ENCODE measurements around the gene RNFT2.
"Not testable (repeated sequence)": the region's sequence is repeated elsewhere in the genome, so short reads cannot be mapped to it uniquely, and the experiment has no call there.

RNFT2 gene

DNA sequence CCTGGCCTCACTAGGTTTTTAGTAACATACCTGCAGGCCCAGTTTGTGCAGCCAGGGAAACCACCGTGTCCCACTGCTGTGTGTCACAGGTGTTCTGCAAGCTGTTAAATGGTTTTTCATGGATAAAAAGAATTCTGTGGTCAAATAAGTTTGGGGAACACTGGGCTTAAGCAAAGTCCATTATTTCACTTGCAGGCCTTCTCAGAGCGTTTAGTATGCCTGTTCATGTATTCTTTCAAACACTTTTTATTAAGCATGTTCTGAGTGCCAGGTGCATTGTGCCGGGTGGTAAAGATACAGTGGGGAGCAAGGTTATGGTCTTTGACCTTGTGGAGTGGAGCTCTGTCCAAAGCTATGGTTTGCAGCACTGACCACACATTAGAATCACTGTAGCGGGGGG, 7.4 kb downstream of the RNFT2 start:
- no peak for DNase-seq

DNA sequence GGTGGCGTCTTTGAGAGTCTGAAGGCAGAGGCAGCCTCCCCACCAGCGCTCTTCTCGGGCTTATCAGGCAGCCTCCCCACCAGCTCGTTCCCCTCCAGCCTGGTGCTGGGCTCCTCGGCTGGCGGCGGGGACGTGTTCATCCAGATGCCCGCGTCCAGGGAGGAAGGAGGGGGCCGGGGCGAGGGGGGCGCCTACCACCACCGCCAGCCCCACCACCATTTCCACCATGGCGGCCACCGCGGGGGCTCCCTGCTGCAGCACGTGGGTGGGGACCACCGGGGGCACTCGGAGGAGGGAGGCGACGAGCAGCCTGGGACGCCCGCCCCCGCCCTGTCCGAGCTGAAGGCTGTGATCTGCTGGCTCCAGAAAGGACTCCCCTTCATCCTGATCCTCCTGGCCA, 11.8 kb downstream of the RNFT2 start:
- no peak for DNase-seq

DNA sequence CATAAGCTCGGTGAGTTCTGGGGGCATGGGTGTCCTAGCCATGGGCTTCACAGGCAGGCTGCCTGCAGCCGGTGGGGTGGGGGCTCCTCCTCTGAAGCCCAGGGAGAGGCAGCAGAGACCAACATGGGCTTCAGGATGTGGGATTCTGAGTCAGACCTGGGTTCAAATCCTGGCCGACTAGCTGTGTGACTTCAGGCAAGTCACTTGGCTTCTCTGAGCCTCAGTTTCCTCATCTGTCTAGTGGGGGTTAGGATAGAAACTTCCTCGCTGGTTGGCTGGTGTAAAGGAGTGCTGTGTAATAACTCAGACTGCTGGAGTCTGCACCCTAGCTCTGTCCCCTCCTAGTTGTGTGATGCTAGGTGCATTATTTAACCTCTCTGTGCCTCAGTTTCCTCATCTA, 12.2 kb downstream of the RNFT2 start:
- no peak for DNase-seq

GRCh38 chr12:116754097-116754496, 16.0 kb downstream of the RNFT2 start:
- not testable (repeated sequence) for DNase-seq

DNA sequence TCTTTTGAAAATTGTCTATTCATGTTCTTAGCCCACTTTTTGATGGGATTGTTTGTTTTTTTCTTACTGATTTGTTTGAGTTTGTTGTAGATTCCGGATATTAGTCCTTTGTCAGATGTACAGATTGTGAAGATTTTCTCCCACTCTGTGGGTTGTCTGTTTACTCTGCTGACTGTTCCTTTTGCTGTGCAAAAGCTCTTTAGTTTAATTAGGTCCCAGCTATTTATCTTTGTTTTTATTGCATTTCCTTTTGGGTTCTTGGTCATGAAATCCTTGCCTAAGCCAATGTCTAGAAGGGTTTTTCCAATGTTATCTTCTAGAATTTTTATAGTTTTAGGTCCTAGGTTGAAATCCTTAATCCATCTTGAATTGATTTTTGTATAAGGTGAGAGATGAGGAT, 16.7 kb downstream of the RNFT2 start:
- not testable (repeated sequence) for DNase-seq

- no peak for DNase-seq
Observed at GRCh38 chr12:116759783-116760621, 21.9 kb downstream of the RNFT2 start.

GRCh38 chr12:116760622-116761020, 22.5 kb downstream of the RNFT2 start:
- no peak for DNase-seq

DNA sequence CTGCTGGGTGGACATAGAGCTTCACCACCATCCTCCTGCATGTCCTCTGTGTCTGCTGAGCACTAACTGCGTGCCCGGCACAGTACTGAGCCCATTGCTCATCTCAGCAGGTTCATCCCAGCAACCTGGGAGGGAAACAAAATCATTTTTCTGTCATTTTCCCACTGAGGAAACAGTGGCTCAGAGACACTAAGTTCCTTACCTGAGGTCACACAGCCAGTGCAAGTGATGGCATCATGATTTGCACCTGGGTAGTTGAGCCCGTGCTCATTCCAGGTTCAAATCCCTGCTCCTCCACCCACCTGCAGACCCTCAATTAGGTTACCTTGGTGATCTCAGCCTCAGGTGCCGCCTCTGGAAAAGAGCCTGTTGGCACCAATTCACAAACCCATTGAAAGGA, 23.4 kb downstream of the RNFT2 start:
- DNase-seq, result no peak

- DNase-seq, result no peak
Observed at GRCh38 chr12:116765271-116765670, 27.2 kb downstream of the RNFT2 start.

- no peak for DNase-seq
Observed at GRCh38 chr12:116766285-116766684, 28.2 kb downstream of the RNFT2 start.

- DNase-seq, result no peak
Observed at GRCh38 chr12:116766746-116767145, 28.6 kb downstream of the RNFT2 start.

- DNase-seq, result no peak
Observed at GRCh38 chr12:116771651-116772050, 33.5 kb downstream of the RNFT2 start.

DNA sequence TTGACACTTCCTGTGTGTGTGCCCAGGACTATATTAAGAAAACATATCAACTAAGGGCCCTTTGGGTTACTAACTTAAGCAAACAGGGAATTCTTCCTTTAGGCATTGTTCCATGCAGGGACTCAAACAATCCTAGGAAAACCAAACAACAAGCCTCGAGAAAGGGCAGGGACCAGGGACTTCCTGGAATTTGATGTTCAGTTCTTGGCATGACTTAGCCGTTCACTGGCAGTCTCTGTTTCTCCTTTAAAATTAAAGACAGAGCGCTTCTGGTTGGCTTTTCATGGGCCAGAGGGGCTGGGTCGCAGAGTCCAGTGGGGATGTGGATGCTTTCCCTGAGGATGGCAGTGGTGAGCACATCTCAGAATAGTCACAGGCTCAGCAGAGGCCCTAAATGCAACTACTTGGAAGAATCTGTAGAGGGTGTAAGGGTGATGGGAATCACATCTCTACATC, 35.2 kb downstream of the RNFT2 start:
- DNase-seq, result peak; percentile 9

DNA sequence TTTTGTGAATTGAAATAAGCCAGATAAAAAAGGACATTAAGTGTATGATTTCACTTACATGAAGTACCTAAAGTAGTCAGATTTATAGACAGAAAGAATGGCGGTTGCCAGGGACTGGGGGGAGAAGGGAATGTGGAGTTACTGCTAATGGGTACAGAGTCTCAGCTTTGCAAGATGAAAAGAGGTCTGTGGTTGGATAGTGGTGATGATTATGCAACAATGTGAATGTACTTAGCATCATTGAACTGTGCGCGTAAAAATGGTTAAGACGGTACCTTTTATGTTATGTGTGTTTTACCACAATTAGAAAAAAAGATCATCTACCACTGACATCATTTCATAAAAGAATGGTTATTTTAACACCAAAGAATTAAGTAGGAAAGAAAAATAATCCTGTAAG, 35.9 kb downstream of the RNFT2 start:
- no peak for DNase-seq

GRCh38 chr12:116777245-116777644, 39.1 kb downstream of the RNFT2 start:
- no peak for DNase-seq

GRCh38 chr12:116779597-116779996, 41.5 kb downstream of the RNFT2 start:
- DNase-seq, result no peak

- DNase-seq, result no peak
Observed at GRCh38 chr12:116780942-116781341, 42.8 kb downstream of the RNFT2 start.

DNA sequence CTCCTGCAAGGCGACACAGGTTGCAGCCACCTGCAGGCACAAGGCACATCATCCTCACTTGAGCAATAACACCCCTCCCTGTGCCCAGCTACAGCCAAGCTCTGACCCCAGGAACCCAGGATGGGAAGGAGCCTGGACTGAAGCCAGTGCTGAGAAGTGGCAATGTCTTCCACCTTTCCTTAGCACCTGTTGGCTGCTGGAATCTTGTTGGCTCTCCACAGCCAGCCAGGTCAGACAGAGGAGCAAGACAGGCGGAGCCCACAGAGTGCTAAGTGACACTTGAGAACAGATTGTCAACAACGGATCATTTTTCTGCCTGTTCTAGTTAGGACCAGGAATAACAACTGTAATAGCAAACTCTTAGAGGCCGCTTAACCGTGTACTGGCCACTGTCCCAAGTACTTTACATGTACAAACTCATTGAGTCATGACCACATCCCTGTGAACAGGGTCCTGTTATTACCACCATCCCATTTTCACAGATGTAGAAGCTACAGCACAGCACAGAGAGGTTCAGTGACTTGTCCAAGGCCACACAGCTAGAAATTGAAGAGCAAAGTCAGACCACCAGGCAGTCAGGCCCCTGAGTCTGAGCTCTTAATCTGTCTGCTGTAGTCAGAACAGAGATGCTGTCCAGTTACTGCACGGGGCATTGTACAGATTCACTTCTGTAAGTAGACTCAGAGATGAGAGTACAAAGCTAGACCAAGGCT, 45.6 kb downstream of the RNFT2 start:
- DNase-seq, result no peak

DNA sequence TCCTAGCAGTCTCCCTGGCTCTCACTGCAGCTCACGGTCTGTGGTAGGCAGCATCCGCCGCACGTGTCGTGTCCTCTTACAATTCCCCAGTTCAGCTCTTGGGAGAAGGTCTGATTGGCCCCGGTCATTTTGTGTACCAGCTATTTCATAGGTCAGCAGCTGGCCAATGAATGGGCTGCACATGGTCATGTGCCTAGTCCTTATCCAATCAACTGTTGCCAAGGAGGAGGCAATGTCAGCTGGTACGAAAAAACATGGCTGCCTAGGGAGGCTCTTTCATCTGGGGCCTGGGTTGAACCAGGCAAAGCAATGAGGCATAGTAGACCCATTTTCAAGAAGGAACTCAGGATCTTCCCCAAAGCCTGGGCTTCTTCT, 46.1 kb downstream of the RNFT2 start:
- no peak for DNase-seq

DNA sequence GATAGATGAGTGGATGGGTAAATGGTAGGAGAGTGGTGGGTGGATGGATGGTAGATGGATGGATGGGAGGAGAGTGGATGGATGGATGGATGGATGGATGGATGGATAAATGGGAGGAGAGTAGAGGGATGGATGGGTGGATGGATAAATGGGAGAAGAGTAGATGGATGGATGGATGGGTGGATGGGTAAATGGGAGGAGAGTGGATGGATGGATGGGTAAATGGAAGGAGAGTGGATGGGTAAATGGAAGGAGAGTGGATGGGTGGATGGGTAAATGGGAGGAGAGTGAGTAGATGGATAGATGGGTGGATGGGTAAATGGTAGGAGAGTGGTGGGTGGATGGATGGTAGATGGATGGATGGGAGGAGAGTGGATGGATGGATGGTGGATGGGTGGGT, 51.4 kb downstream of the RNFT2 start:
- DNase-seq, result not testable (repeated sequence)

- no peak for DNase-seq
Observed at GRCh38 chr12:116790066-116790465, 52.0 kb downstream of the RNFT2 start.

- DNase-seq, result no peak
Observed at GRCh38 chr12:116792403-116792802, 54.3 kb downstream of the RNFT2 start.

DNA sequence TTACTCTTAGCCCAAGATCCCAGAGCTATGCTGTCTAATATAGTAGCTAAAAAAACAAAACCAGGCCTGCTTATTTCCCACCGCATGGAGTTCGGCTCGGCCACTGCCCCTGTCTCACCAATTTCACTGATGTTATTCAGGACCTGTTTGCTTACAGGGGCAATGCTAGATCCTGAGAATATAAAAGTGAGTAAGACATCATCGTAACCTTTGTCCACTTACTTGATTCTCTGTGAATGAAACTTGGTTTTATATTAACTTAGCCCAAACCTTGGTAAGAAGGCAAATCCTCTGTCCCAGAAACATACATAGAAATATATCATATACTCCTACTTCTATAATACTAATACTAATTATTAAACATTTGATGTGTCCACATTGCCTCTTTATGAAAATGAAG, 56.6 kb downstream of the RNFT2 start:
- DNase-seq, result no peak

GRCh38 chr12:116797885-116798284, 59.8 kb downstream of the RNFT2 start:
- no peak for DNase-seq

Data from fibroblast of upper back skin (primary cell).